22Rv1 (cell line): ENCODE results near the gene ADH5.

Experiments used
- ZFX ChIP-seq: fragments of 450-650 bp; IDR thresholded peaks from 2 replicates; pipeline ENCODE4 v1.6.1; 2017; ENCODE audit warnings: antibody characterized with exemption, borderline replicate concordance
- TF ChIP-seq, protein P1 (sequence below): fragments of 450-650 bp; IDR thresholded peaks from 2 replicates; pipeline ENCODE4 v1.5.1; 2017; ENCODE audit warnings: mild to moderate bottlenecking

DNA sequence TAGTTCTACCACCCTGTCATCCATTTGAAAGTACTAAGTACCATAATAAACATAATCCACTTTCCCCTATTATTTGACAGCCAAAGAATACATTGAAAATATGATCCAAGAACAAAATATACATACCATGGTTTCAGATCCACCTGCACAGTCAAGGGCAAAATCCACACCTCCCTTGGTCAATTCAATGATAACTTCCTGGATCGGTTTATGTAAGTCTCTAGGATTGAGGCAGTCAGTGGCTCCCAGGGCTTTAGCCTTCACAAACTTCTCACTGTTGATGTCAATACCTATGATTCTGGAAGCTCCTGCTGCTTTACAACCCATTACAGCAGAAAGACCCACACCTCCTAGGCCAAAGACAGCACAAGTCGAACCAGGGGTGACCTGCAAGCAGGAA lies 42.8 kb upstream of the ADH5 start:
- TF ChIP-seq, protein P1, sequence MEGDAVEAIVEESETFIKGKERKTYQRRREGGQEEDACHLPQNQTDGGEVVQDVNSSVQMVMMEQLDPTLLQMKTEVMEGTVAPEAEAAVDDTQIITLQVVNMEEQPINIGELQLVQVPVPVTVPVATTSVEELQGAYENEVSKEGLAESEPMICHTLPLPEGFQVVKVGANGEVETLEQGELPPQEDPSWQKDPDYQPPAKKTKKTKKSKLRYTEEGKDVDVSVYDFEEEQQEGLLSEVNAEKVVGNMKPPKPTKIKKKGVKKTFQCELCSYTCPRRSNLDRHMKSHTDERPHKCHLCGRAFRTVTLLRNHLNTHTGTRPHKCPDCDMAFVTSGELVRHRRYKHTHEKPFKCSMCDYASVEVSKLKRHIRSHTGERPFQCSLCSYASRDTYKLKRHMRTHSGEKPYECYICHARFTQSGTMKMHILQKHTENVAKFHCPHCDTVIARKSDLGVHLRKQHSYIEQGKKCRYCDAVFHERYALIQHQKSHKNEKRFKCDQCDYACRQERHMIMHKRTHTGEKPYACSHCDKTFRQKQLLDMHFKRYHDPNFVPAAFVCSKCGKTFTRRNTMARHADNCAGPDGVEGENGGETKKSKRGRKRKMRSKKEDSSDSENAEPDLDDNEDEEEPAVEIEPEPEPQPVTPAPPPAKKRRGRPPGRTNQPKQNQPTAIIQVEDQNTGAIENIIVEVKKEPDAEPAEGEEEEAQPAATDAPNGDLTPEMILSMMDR: no peak
- no peak for TF ChIP-seq ZFX
